NB4 (cell line): ENCODE measurements around the gene TMEM88.
A peak's percentile ranks its signal among the peaks of the same experiment; 100 is the strongest.

ENCODE experiments used
- MYC ChIP-seq: IDR thresholded peaks from 2 replicates; pipeline ENCODE4 v1.6.1; 2011; ENCODE audit warnings: low read depth, low read length
- POLR2A ChIP-seq: IDR thresholded peaks from 2 replicates; pipeline ENCODE4 v1.6.1; 2011; ENCODE audit warnings: mild to moderate bottlenecking; ENCODE audit not compliant: insufficient read length; ENCODE audit errors: extremely low read depth
- TF ChIP-seq, protein P1 (sequence below): IDR thresholded peaks from one replicate; pipeline ENCODE4 v1.5.1; 2012; ENCODE audit warnings: low read depth, low read length
- TF ChIP-seq, protein P2 (sequence below): IDR thresholded peaks from 2 replicates; pipeline ENCODE4 v1.6.1; 2011; ENCODE audit warnings: low read depth, low read length

- TF ChIP-seq POLR2A (no peak), MYC (no peak)
- TF ChIP-seq, protein P1, sequence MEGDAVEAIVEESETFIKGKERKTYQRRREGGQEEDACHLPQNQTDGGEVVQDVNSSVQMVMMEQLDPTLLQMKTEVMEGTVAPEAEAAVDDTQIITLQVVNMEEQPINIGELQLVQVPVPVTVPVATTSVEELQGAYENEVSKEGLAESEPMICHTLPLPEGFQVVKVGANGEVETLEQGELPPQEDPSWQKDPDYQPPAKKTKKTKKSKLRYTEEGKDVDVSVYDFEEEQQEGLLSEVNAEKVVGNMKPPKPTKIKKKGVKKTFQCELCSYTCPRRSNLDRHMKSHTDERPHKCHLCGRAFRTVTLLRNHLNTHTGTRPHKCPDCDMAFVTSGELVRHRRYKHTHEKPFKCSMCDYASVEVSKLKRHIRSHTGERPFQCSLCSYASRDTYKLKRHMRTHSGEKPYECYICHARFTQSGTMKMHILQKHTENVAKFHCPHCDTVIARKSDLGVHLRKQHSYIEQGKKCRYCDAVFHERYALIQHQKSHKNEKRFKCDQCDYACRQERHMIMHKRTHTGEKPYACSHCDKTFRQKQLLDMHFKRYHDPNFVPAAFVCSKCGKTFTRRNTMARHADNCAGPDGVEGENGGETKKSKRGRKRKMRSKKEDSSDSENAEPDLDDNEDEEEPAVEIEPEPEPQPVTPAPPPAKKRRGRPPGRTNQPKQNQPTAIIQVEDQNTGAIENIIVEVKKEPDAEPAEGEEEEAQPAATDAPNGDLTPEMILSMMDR: peak; percentile 40
- TF ChIP-seq, protein P2, sequence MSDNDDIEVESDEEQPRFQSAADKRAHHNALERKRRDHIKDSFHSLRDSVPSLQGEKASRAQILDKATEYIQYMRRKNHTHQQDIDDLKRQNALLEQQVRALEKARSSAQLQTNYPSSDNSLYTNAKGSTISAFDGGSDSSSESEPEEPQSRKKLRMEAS: no peak
Observed at GRCh38 chr17:7862692-7863437, 8.0 kb downstream of the TMEM88 start.
